ENCODE results near the gene UNC13D.
"Not testable (repeated sequence)": the region's sequence is repeated elsewhere in the genome, so short reads cannot be mapped to it uniquely, and the experiment has no call there.

UNC13D gene

DNA sequence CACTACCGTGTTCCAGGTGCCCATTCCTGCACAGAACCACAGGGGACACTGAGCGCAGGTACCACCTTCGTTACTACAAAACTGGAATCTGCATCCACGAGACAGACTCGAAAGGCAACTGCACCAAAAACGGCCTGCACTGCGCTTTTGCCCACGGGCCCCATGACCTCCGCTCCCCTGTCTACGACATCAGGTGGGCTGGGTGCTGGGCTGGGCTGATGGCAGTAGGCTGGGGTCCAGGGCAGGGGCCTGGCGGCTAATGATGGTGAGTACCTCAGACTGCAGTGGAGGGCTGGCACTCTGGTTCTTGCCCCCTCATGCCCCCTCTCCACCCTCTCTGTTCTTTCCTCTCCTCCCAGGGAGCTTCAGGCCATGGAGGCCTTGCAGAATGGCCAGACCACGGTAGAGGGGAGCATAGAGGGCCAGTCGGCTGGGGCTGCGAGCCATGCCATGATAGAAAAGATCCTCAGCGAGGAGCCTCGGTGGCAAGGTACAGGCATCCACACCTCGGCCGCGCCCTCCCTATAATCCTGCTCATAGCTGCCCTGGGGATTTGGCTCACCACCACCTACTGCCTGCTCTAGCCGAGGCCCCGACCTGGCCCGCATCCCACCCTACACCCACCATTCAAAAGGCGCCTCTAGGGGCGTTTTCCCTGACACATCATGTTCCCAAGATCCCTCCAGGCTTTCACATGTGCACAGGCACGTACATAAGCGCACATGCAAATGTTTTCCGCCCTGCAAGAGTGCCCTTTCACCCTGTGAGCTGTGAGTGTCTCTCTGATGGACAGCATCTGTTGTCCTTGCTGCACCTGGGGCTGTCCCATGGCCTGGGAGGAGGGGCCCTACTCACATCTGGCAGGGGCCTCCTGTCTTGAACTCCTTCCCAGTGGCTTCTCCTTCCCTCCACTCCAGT is 31.8 kb downstream of the UNC13D start:
- TF ChIP-seq, protein P1, sequence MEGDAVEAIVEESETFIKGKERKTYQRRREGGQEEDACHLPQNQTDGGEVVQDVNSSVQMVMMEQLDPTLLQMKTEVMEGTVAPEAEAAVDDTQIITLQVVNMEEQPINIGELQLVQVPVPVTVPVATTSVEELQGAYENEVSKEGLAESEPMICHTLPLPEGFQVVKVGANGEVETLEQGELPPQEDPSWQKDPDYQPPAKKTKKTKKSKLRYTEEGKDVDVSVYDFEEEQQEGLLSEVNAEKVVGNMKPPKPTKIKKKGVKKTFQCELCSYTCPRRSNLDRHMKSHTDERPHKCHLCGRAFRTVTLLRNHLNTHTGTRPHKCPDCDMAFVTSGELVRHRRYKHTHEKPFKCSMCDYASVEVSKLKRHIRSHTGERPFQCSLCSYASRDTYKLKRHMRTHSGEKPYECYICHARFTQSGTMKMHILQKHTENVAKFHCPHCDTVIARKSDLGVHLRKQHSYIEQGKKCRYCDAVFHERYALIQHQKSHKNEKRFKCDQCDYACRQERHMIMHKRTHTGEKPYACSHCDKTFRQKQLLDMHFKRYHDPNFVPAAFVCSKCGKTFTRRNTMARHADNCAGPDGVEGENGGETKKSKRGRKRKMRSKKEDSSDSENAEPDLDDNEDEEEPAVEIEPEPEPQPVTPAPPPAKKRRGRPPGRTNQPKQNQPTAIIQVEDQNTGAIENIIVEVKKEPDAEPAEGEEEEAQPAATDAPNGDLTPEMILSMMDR (IDR thresholded peaks at IDR 0.05; ENCODE audit: control insufficient read depth, insufficient read depth, low read depth, low read length, missing control alignments): no peak
- no peak for DNase-seq (ENCODE audit: low read depth)
- H3K4me3 ChIP-seq (ENCODE audit: control insufficient read depth, low read depth, low read length): no peak overlapping the region

DNA sequence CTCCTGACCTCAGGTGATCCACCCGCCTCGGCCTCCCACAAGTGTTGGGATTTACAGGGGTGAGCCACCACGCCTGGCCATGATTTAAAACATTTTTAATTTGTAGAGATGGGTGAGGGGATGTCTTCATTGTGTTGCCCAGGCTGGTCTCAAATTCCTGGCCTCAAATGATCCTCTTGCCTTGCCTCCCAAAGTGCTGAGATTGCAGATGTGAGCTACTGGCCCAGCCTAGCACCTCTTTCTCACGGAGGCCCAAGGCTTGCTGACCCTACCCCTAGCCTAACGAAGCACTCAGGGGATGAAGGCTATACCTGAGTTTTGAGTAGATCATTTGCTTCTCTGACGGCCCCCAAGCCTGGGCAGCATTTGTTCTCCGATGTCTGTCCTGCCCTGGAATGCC is 33.0 kb downstream of the UNC13D start:
- no peak for DNase-seq (ENCODE audit: low read depth)
- TF ChIP-seq, protein P1 (IDR thresholded peaks at IDR 0.05; ENCODE audit: control insufficient read depth, insufficient read depth, low read depth, low read length, missing control alignments): no peak
- H3K4me3 ChIP-seq (ENCODE audit: control insufficient read depth, low read depth, low read length): no peak overlapping the region

- H3K4me3 ChIP-seq (ENCODE audit: control insufficient read depth, low read depth, low read length); DNase-seq (ENCODE audit: low read depth): not testable (repeated sequence)
Observed at GRCh38 chr17:75810756-75811155, 33.4 kb downstream of the UNC13D start.

- H3K4me3 ChIP-seq (ENCODE audit: control insufficient read depth, low read depth, low read length): no peak overlapping the region
- TF ChIP-seq, protein P1 (IDR thresholded peaks at IDR 0.05; ENCODE audit: control insufficient read depth, insufficient read depth, low read depth, low read length, missing control alignments): no peak
- no peak for DNase-seq (ENCODE audit: low read depth)
Observed at GRCh38 chr17:75810216-75810615, 34.0 kb downstream of the UNC13D start.

GRCh38 chr17:75809631-75810111 is 34.5 kb downstream of the UNC13D start:
- no peak for DNase-seq (ENCODE audit: low read depth)
- TF ChIP-seq, protein P1 (IDR thresholded peaks at IDR 0.05; ENCODE audit: control insufficient read depth, insufficient read depth, low read depth, low read length, missing control alignments): no peak
- H3K4me3 ChIP-seq (ENCODE audit: control insufficient read depth, low read depth, low read length): no peak overlapping the region

DNA sequence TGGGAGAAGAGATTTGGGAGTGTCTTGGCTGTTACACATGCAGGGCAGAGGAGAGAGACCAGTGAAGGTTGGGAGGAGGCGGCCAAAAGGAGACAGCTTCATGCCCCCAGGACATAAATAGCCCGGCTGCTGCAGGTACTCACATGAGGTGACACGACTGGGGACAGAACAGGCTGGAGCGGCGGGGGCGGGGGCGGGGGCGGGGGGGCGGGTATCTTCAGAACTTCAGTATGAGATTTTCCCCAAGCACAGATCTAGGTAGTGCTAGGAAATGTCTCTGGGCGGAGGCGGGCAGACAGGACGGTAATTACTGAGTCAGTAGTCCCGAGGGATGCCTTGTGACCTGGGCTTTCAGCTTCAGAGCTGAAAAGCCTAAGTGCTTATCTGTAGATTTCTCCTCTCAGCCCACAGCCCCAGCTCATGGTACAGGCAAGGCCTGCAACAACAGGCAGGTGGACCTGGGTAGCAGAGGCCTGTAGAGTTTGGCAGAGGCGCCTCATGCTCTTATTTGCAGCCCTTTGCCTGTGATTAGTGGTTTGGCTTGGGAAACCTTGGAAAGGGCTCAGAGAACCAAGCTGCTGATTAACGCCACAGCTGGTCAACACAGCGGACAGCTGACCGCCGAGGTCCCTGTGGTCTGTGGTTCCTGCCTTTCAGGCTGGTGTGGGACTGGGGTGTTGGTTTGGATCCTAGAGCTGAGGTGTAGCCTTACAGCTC is 35.1 kb downstream of the UNC13D start:
- TF ChIP-seq, protein P1 (IDR thresholded peaks at IDR 0.05; ENCODE audit: control insufficient read depth, insufficient read depth, low read depth, low read length, missing control alignments): no peak
- peak; percentile 20 for DNase-seq (ENCODE audit: low read depth)

DNA sequence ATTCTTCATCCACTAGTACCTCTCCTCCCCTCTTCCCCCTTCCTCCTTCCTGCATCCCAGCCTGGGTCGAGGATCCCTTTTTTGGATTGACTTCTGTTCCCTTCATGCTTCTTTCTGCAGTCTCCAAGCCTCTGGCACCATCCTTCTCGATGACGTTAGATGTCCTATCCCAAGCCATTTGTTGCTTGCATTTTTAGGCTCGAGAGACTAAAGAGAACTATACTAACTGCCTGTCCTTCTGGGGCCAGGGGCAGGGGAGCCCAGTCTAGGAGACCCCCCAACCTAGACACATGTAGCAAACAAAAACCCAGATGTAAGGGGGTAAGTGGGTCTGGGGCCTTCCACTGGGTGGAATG is 35.7 kb downstream of the UNC13D start:
- TF ChIP-seq, protein P1 (IDR thresholded peaks at IDR 0.05; ENCODE audit: control insufficient read depth, insufficient read depth, low read depth, low read length, missing control alignments): no peak
- DNase-seq (ENCODE audit: low read depth): no peak
- H3K4me3 ChIP-seq (ENCODE audit: control insufficient read depth, low read depth, low read length): no peak overlapping the region

More for the DNA sequence above, 35.1 kb downstream of the UNC13D start:
- no peak overlapping the region for H3K4me3 ChIP-seq (ENCODE audit: control insufficient read depth, low read depth, low read length)

All from AG09309 (cell line).